ENCODE results near the gene ANKRD13C.

Gene ANKRD13C

GRCh38 chr1:70311369-70311768 is 43.2 kb downstream of the ANKRD13C start:
- DNase-seq (ENCODE audit: low read depth in 4 of 4, low spot score in 1 of 4), result no peak

- no peak for DNase-seq (ENCODE audit: low read depth in 4 of 4, low spot score in 1 of 4)
Observed at GRCh38 chr1:70299472-70299871, 55.0 kb downstream of the ANKRD13C start.

- DNase-seq (ENCODE audit: low read depth in 4 of 4, low spot score in 1 of 4), result no peak
Observed at GRCh38 chr1:70295749-70296148, 58.8 kb downstream of the ANKRD13C start.

- no peak for DNase-seq (ENCODE audit: low read depth in 4 of 4, low spot score in 1 of 4)
Observed at GRCh38 chr1:70293186-70293843, 61.2 kb downstream of the ANKRD13C start.

- no peak for DNase-seq (ENCODE audit: low read depth in 4 of 4, low spot score in 1 of 4)
Observed at GRCh38 chr1:70290218-70290617, 64.3 kb downstream of the ANKRD13C start.

- no peak for DNase-seq (ENCODE audit: low read depth in 4 of 4, low spot score in 1 of 4)
Observed at GRCh38 chr1:70288166-70288565, 66.4 kb downstream of the ANKRD13C start.

GRCh38 chr1:70286453-70286852 is 68.1 kb downstream of the ANKRD13C start:
- no peak for DNase-seq (ENCODE audit: low read depth in 4 of 4, low spot score in 1 of 4)

- no peak for DNase-seq (ENCODE audit: low read depth in 4 of 4, low spot score in 1 of 4)
Observed at GRCh38 chr1:70284366-70284765, 70.2 kb downstream of the ANKRD13C start.

GRCh38 chr1:70278710-70279109 is 75.8 kb downstream of the ANKRD13C start:
- DNase-seq (ENCODE audit: low read depth in 4 of 4, low spot score in 1 of 4), result no peak

GRCh38 chr1:70277875-70278274 is 76.6 kb downstream of the ANKRD13C start:
- DNase-seq (ENCODE audit: low read depth in 4 of 4, low spot score in 1 of 4), result no peak

GRCh38 chr1:70265946-70266345 is 88.6 kb downstream of the ANKRD13C start:
- DNase-seq (ENCODE audit: low read depth in 4 of 4, low spot score in 1 of 4), result no peak

- DNase-seq (ENCODE audit: low read depth in 4 of 4, low spot score in 1 of 4), result no peak
Observed at GRCh38 chr1:70264839-70265238, 89.7 kb downstream of the ANKRD13C start.

- no peak for DNase-seq (ENCODE audit: low read depth in 4 of 4, low spot score in 1 of 4)
Observed at GRCh38 chr1:70256664-70257063, 97.9 kb downstream of the ANKRD13C start.

- no peak for DNase-seq (ENCODE audit: low read depth in 4 of 4, low spot score in 1 of 4)
Observed at GRCh38 chr1:70248729-70249128, 105.8 kb downstream of the ANKRD13C start.

GRCh38 chr1:70247768-70248167 is 106.8 kb downstream of the ANKRD13C start:
- no peak for DNase-seq (ENCODE audit: low read depth in 4 of 4, low spot score in 1 of 4)

- DNase-seq (ENCODE audit: low read depth in 4 of 4, low spot score in 1 of 4), result no peak
Observed at GRCh38 chr1:70247122-70247521, 107.4 kb downstream of the ANKRD13C start.

- DNase-seq (ENCODE audit: low read depth in 4 of 4, low spot score in 1 of 4), result no peak
Observed at GRCh38 chr1:70239940-70240339, 114.6 kb downstream of the ANKRD13C start.

GRCh38 chr1:70234733-70235132 is 119.8 kb downstream of the ANKRD13C start:
- DNase-seq (ENCODE audit: low read depth in 4 of 4, low spot score in 1 of 4), result no peak

- no peak for DNase-seq (ENCODE audit: low read depth in 4 of 4, low spot score in 1 of 4)
Observed at GRCh38 chr1:70231475-70231874, 123.0 kb downstream of the ANKRD13C start.

- no peak for DNase-seq (ENCODE audit: low read depth in 4 of 4, low spot score in 1 of 4)
Observed at GRCh38 chr1:70228670-70229069, 125.9 kb downstream of the ANKRD13C start.

GRCh38 chr1:70227439-70227838 is 127.1 kb downstream of the ANKRD13C start:
- no peak for DNase-seq (ENCODE audit: low read depth in 4 of 4, low spot score in 1 of 4)

- DNase-seq (ENCODE audit: low read depth in 4 of 4, low spot score in 1 of 4), result no peak
Observed at GRCh38 chr1:70224954-70225353, 129.6 kb downstream of the ANKRD13C start.

- DNase-seq (ENCODE audit: low read depth in 4 of 4, low spot score in 1 of 4), result no peak
Observed at GRCh38 chr1:70222716-70223235, 131.7 kb downstream of the ANKRD13C start.

Measured in stimulated activated CD4-positive, alpha-beta T cell treated with anti-CD3 and anti-CD28 coated beads, Interleukin-1b, Interleukin-23, amount 100 ng/mL, for 24 hours (primary cell).